H1 (cell line): ENCODE measurements around the gene LIMK1. TPM values are rescaled to one million over a fixed set of nuclear protein-coding genes. Genes with fewer than 3 reads are reported as not detected.

Experiments
- CTCF ChIA-PET: fragments of 300-600 bp; sonication (Branson Sonifier 250); formaldehyde crosslinking; loops from one replicate; lab custom pipeline; 2021; ENCODE audit not compliant: partially characterized antibody; lab: Charles Lee
- POLR2A ChIA-PET: fragments of 300-600 bp; sonication (Branson Sonifier 250); formaldehyde crosslinking; loops from one replicate; lab custom pipeline; 2021; ENCODE audit warnings: inconsistent platforms; ENCODE audit not compliant: partially characterized antibody; lab: Charles Lee
- DNase-seq, 2 experiments: peaks; one replicate each; pipeline versions ENCODE4 v3.0.0 to v3.0.0-alpha.2; 2010 to 2022; ENCODE audit warnings: low spot score in 2 of 2, low read depth in 1 of 2, mixed read lengths in 1 of 2
- FAIRE-seq: peaks from 2 replicates; lab custom pipeline; 2011; peaks lifted over from hg19 to GRCh38; lab: Jason Lieb, UNC
- H2AFZ ChIP-seq: 2 replicates; pipeline ENCODE4 v1.8.1; 2012; ENCODE audit warnings: low read length, inconsistent platforms
- H2AK5ac ChIP-seq: 2 replicates; pipeline ENCODE4 v1.6.1; 2013; ENCODE audit warnings: low read depth, low read length
- H2BK120ac ChIP-seq: replicated peaks from 2 replicates; pipeline ENCODE3; 2013; ENCODE audit warnings: low read depth, low read length, inconsistent platforms
- H2BK12ac ChIP-seq: 2 replicates; pipeline ENCODE4 v1.6.1; 2013; ENCODE audit warnings: low read depth, low read length
- H2BK15ac ChIP-seq: 2 replicates; pipeline ENCODE4 v1.6.1; 2013; ENCODE audit warnings: low read length
- H2BK20ac ChIP-seq: 2 replicates; pipeline ENCODE4 v1.6.1; 2013; ENCODE audit warnings: low read length
- H2BK5ac ChIP-seq: 2 replicates; pipeline ENCODE4 v1.6.1; 2013; ENCODE audit warnings: low read depth, low read length
- H3K14ac ChIP-seq: 2 replicates; pipeline ENCODE4 v1.6.1; 2013; ENCODE audit warnings: inconsistent platforms; ENCODE audit not compliant: insufficient read length
- H3K18ac ChIP-seq: 2 replicates; pipeline ENCODE4 v1.6.1; 2013; ENCODE audit warnings: low read length; ENCODE audit errors: extremely low read depth
- H3K23ac ChIP-seq: 2 replicates; pipeline ENCODE4 v1.6.1; 2013; ENCODE audit warnings: inconsistent platforms; ENCODE audit not compliant: insufficient read length
- H3K23me2 ChIP-seq: 2 replicates; pipeline ENCODE4 v1.6.1; 2013; ENCODE audit warnings: low read depth, low read length
- H3K27ac ChIP-seq: 2 replicates; pipeline ENCODE4 v1.6.1; 2011; ENCODE audit warnings: low read depth, low read length, inconsistent platforms
- H3K27me3 ChIP-seq, 4 experiments: replicated peaks in 1 of 4; 1 replicate in 1 of 4; 2 replicates in 3 of 4; pipeline versions ENCODE4 v1.6.1 to v1.8.1; 2011 to 2013; ENCODE audit warnings: low read length in 3 of 4, mild to moderate bottlenecking in 3 of 4, inconsistent platforms in 2 of 4, mixed read lengths in 2 of 4, moderate library complexity in 1 of 4; ENCODE audit not compliant: control insufficient read depth in 3 of 4, insufficient read depth in 3 of 4; ENCODE audit errors: extremely low read depth in 1 of 4
- H3K36me3 ChIP-seq, 4 experiments: 2 replicates each; pipeline versions ENCODE4 v1.6.1 to v1.8.1; 2011 to 2013; ENCODE audit warnings: mild to moderate bottlenecking in 4 of 4, low read length in 3 of 4, moderate library complexity in 2 of 4, control low read depth in 1 of 4, inconsistent platforms in 1 of 4; ENCODE audit not compliant: insufficient read depth in 4 of 4, control insufficient read depth in 2 of 4
- H3K4ac ChIP-seq: replicated peaks from 2 replicates; pipeline ENCODE3; 2013; ENCODE audit warnings: low read length, low read depth, mixed read lengths, inconsistent platforms; ENCODE audit not compliant: insufficient read length
- H3K4me1 ChIP-seq, 4 experiments: replicated peaks in 1 of 4; 1 replicate in 1 of 4; 2 replicates in 3 of 4; pipeline versions ENCODE4 v1.6.1 to v1.8.1; 2011 to 2013; ENCODE audit warnings: low read length in 3 of 4, inconsistent platforms in 2 of 4, mixed read lengths in 1 of 4; ENCODE audit not compliant: insufficient read depth in 4 of 4, control insufficient read depth in 3 of 4
- H3K4me2 ChIP-seq, 2 experiments: 2 replicates each; pipeline versions ENCODE4 v1.6.1 to v1.8.1; 2011 to 2013; ENCODE audit warnings: low read depth in 2 of 2, low read length in 2 of 2, control low read depth in 1 of 2, inconsistent platforms in 1 of 2, mild to moderate bottlenecking in 1 of 2; ENCODE audit not compliant: insufficient read depth in 1 of 2
- H3K4me3 ChIP-seq, 4 experiments: fragments of 200-600, 300-600 bp in 1 of 4; sonication (generic), shearing (Covaris generic), sonication (Bioruptor Twin) in 1 of 4; 2 replicates each; pipeline versions ENCODE4 v1.5.1 to v1.8.1; 2011 to 2016; ENCODE audit warnings: low read length in 4 of 4, low read depth in 3 of 4, control low read depth in 2 of 4, inconsistent platforms in 2 of 4, mild to moderate bottlenecking in 2 of 4, mixed read lengths in 1 of 4, moderate library complexity in 1 of 4; ENCODE audit not compliant: insufficient read depth in 2 of 4; ENCODE audit errors: extremely low read depth in 1 of 4
- H3K56ac ChIP-seq: replicated peaks from 2 replicates; pipeline ENCODE3; 2013; ENCODE audit warnings: low read depth, mild to moderate bottlenecking, mixed read lengths, low read length, inconsistent platforms; ENCODE audit not compliant: insufficient read length
- H3K79me1 ChIP-seq: 2 replicates; pipeline ENCODE4 v1.6.1; 2013; ENCODE audit warnings: low read depth, low read length, control low read depth
- H3K79me2 ChIP-seq, 2 experiments: 2 replicates each; pipeline versions ENCODE4 v1.6.1 to v1.8.1; 2012 to 2013; ENCODE audit warnings: low read length in 2 of 2, mild to moderate bottlenecking in 2 of 2, inconsistent platforms in 1 of 2; ENCODE audit not compliant: insufficient read depth in 2 of 2, control insufficient read depth in 1 of 2
- H3K9ac ChIP-seq, 4 experiments: replicated peaks in 1 of 4; 1 replicate in 1 of 4; 2 replicates in 3 of 4; pipeline versions ENCODE4 v1.6.1 to v1.8.1; 2011 to 2013; ENCODE audit warnings: low read depth in 3 of 4, low read length in 3 of 4, control low read depth in 2 of 4, mild to moderate bottlenecking in 2 of 4, moderate library complexity in 2 of 4, inconsistent platforms in 1 of 4; ENCODE audit errors: extremely low read depth in 1 of 4
- H3K9me3 ChIP-seq, 2 experiments: 2 replicates each; pipeline versions ENCODE4 v1.6.1 to v1.8.1; 2012 to 2013; ENCODE audit warnings: mild to moderate bottlenecking in 2 of 2, moderate library complexity in 2 of 2, control low read depth in 1 of 2, inconsistent platforms in 1 of 2, low read depth in 1 of 2, low read length in 1 of 2, mixed read lengths in 1 of 2; ENCODE audit not compliant: insufficient read depth in 2 of 2
- H4K20me1 ChIP-seq, 2 experiments: replicated peaks in 1 of 2; 2 replicates each; pipeline versions ENCODE3 to v1.8.1; 2011 to 2013; ENCODE audit warnings: inconsistent platforms in 2 of 2, low read length in 2 of 2, mild to moderate bottlenecking in 1 of 2; ENCODE audit not compliant: insufficient read depth in 2 of 2, control insufficient read depth in 1 of 2
- H4K5ac ChIP-seq: 2 replicates; pipeline ENCODE4 v1.6.1; 2013; ENCODE audit warnings: low read length, low read depth, mixed read lengths, inconsistent platforms; ENCODE audit not compliant: insufficient read length
- H4K8ac ChIP-seq: 2 replicates; pipeline ENCODE4 v1.8.0; 2013; ENCODE audit warnings: mild to moderate bottlenecking, moderate library complexity, low read length, inconsistent platforms; ENCODE audit not compliant: insufficient read depth; ENCODE audit errors: extremely low read depth
- H4K91ac ChIP-seq: replicated peaks from 2 replicates; pipeline ENCODE3; 2013; ENCODE audit warnings: low read length, mixed read lengths, inconsistent platforms; ENCODE audit not compliant: insufficient read length
- CEBPB ChIP-seq: IDR thresholded peaks from 2 replicates; pipeline ENCODE4 v1.6.1; 2012; ENCODE audit warnings: low read depth, low read length
- TAF7 ChIP-seq: optimal IDR thresholded peaks from 2 replicates; pipeline ENCODE3; 2011; ENCODE audit warnings: low read depth, mild to moderate bottlenecking, inconsistent platforms, low read length, moderate library complexity, borderline replicate concordance
- WGBS, 2 experiments: shearing (Covaris generic) in 1 of 2; methylation state at CpG; one replicate each; pipeline versions ENCODE4 v1.1.6 to v1.1.7; 2013 to 2015; ENCODE audit warnings: low lambda C conversion rate in 2 of 2, mixed read lengths in 2 of 2, inconsistent platforms in 1 of 2, low coverage in 1 of 2, missing lambda C conversion rate in 1 of 2; ENCODE audit not compliant: insufficient replicate concordance in 2 of 2, insufficient coverage in 1 of 2, insufficient read length in 1 of 2; ENCODE audit errors: extremely low coverage in 1 of 2, missing lambda C conversion rate in 1 of 2; 5-methylcytosine and 5-hydroxymethylcytosine counted together
- polyA plus RNA-seq, 7 experiments: library from polyadenylated mRNA; depleted of rRNA in 3 of 7; stranded (reverse) in 5 of 7; unstranded in 2 of 7; fragments of >200 nt in 5 of 7; fragments of 200-250 nt in 2 of 7; gene quantifications; 1 replicate in 5 of 7; 2 replicates in 1 of 7; 4 replicates in 1 of 7; pipeline versions ENCODE4 v1.2.1 to v1.2.3, GENCODE V29; 2011 to 2013; ENCODE audit warnings: missing spikeins in 2 of 7, mixed read lengths in 2 of 7
- total RNA-seq: library from RNA; stranded (reverse); fragmentation: NEBNext Ultra II Directional; extraction: Animal tissue kit (Norgen Biotek cat#: 25700); gene quantifications from 2 replicates; pipeline ENCODE4 v1.2.1, GENCODE V29; 2021

Gene LIMK1
- total and polyA plus RNA-seq, 2 of the 8 experiments (the other 6 are each of a cell fraction or from before 2014, with no cell fraction given): 93.5 to 108 TPM

GRCh38 chr7:74042746-74043522, 40.7 kb upstream of the LIMK1 start:
- Histone ChIP-seq H4K91ac (peak overlapping the region; percentile 92), H2AK5ac (no peak overlapping the region), H2AFZ (peak overlapping the region; percentile 64; the same call in 1 of the 2 replicates), H3K27me3 (no peaks in the 10 kb centered on the region), H3K23ac (no peak overlapping the region), H3K4me3 (peak overlapping the region in 1 of 4 experiments; percentile 26; a peak in 1 of 8 replicates), H3K4ac (peak overlapping the region; percentile 70), H2BK12ac (peak overlapping the region; percentile 69; the same call in 1 of the 2 replicates), H3K79me1 (no peaks in the 10 kb centered on the region), H3K56ac (no peak overlapping the region), H3K4me2 (peak overlapping the region in 1 of 2 experiments; percentile 47; a peak in 2 of 4 replicates), H4K20me1 (no peaks in the 10 kb centered on the region), H3K23me2 (no peaks in the 10 kb centered on the region; the same call in 1 of the 2 replicates), H3K79me2 (no peaks in the 10 kb centered on the region), H3K27ac (peak overlapping the region; percentile 59; the same call in 1 of the 2 replicates), H3K14ac (no peak overlapping the region), H4K5ac (no peak overlapping the region), H3K36me3 (no peaks in the 10 kb centered on the region), H3K18ac (peak overlapping the region; percentile 86), H3K9me3 (no peaks in the 10 kb centered on the region), H2BK15ac (peak overlapping the region; percentile 97; the same call in 1 of the 2 replicates), H2BK5ac (peak overlapping the region; percentile 84; the same call in 1 of the 2 replicates), H2BK20ac (0 out of 2 replicates have a peak overlapping the region, but pooled peaks have one; percentile 80), H2BK120ac (peak overlapping the region; percentile 51), H3K9ac (no peak overlapping the region; a peak in 2 of 7 replicates), H3K4me1 (peaks cover 0 to 22% (median 18%) of the 10 kb centered on the region in 4 experiments; a peak in 6 of 7 replicates), H4K8ac (peak overlapping the region; percentile 62; the same call in 1 of the 2 replicates)
- no peak for DNase-seq
- WGBS, 2 experiments: 68% methylated on average over 24 of the region's 24 CpGs; no CpG with 5 or more reads in 1 of the 2 experiments
- TF ChIP-seq CEBPB (peak; percentile 70), TAF7 (no peak)
- ChIA-PET POLR2A (interaction anchor here (1.2 to 1.8 kb wide), 4 partner anchors 10 to 139 kb away, joined by 3 to 5 read pairs (median 4); no protein-coding TSS in a partner anchor), CTCF (interaction anchor here (0.6 to 2.9 kb wide), 8 partner anchors 16 to 162 kb away, joined by 3 to 16 read pairs (median 7); no protein-coding TSS in a partner anchor)
- FAIRE-seq: no peak
